Brain microvascular endothelial cell (primary cell): Measurements from ENCODE around the gene PEX12.
"Not testable (repeated sequence)": the region's sequence is repeated elsewhere in the genome, so short reads cannot be mapped to it uniquely, and the experiment has no call there.

Experiments used
- DNase-seq: peaks from one replicate; pipeline ENCODE4 v3.0.0-alpha.2; 2020
- H3K27ac ChIP-seq: fragments of 250-450 bp; sonication (Bioruptor Pico); 2 replicates; pipeline ENCODE4 v1.5.1; 2020; ENCODE audit warnings: mild to moderate bottlenecking, moderate library complexity
- H3K27me3 ChIP-seq: fragments of 250-450 bp; sonication (Bioruptor Pico); replicated peaks from 2 replicates; pipeline ENCODE4 v1.5.1; 2020; ENCODE audit warnings: mild to moderate bottlenecking
- H3K36me3 ChIP-seq: fragments of 250-450 bp; sonication (Bioruptor Pico); replicated peaks from 2 replicates; pipeline ENCODE4 v1.5.1; 2020; ENCODE audit warnings: mild to moderate bottlenecking
- H3K4me3 ChIP-seq: 2 replicates; pipeline ENCODE4 v1.5.1; 2011; ENCODE audit warnings: low read depth, mild to moderate bottlenecking, control low read depth, low read length, moderate library complexity
- CTCF ChIP-seq: IDR thresholded peaks from 2 replicates; pipeline ENCODE4 v1.5.1; 2011; ENCODE audit warnings: low read depth, mild to moderate bottlenecking, moderate library complexity, low read length, control low read depth, inconsistent platforms; ENCODE audit errors: missing control alignments
- in situ Hi-C: cut with HindIII; loops from 2 replicates; pipeline ENCODE4 v1.10.0; 2017; ENCODE audit warnings: low sequenced_read_pairs, low pct_ligation_motif_present

The PEX12 gene

DNA sequence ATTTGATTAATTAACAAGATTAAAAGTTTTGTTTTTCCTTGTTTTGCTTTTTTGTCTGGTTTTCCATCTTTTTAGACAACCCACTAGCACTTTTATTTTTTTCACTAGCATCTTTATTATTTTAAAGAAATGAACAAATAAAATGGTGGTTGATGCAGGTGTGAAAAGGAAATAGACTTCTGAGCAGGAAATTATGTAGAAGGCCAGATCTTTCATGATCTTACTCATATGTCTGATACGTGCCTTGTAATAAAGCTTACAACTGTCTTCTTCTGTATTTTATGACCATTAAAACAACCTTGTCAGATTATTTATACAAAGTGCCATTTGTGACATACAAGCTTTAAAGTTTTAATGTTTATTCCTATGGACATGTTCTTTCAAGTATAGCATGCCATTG, 47.2 kb downstream of the PEX12 start:
- no peaks in the 10 kb centered on the region for H3K36me3 ChIP-seq
- H3K27ac ChIP-seq = no peak overlapping the region
- no peak for DNase-seq
- TF ChIP-seq CTCF = no peak
- H3K4me3 ChIP-seq = no peak overlapping the region
- no peaks in the 10 kb centered on the region for H3K27me3 ChIP-seq
- in situ Hi-C loops = loop anchor here (25.0 kb wide), 1 partner anchor 219 kb away; no protein-coding TSS in a partner anchor

DNA sequence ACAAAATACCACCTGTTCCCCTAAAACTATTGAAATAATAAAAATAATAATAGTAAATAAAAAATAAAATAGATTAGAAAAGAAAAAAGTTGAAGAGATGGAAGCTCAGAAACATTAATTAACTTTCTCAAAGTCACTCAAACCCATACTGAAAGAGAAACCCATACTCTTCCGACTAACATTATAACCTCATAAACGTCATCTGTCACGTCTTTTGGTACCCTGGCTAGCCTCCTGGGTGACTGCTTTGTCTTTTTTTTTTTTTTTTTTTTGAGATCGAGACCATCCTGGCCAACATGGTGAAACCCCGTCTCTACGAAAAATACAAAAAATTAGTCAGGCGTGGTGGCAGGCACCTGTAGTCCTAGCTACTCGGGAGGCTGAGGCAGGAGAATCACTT, 48.5 kb downstream of the PEX12 start:
- in situ Hi-C loops = loop anchor here (25.0 kb wide), 1 partner anchor 218 kb away; no protein-coding TSS in a partner anchor
- no peak for DNase-seq
- Histone ChIP-seq H3K27ac (no peak overlapping the region), H3K36me3 (no peaks in the 10 kb centered on the region), H3K4me3 (no peak overlapping the region), H3K27me3 (no peaks in the 10 kb centered on the region)
- no peak for TF ChIP-seq CTCF

DNA sequence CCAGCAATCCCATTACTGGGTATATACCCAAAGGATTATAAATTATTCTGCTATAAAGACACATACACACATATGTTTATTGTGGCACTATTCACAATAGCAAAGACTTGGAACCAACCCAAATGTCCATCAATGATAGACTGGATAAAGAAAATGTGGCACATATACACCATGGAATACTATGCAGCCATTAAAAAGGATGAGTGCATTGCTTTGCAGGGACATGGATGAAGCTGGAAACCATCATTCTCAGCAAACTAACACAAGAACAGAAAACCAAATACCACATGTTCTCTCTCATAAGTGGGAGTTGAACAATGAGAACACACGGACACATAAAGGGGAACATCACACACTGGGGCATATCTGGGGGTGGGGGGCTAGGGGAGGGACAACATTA, 49.0 kb downstream of the PEX12 start:
- H3K27me3 ChIP-seq, H3K4me3 ChIP-seq, DNase-seq, H3K27ac ChIP-seq, H3K36me3 ChIP-seq: not testable (repeated sequence)
- in situ Hi-C loops = loop anchor here (25.0 kb wide), 1 partner anchor 217 kb away; no protein-coding TSS in a partner anchor
